Daoy (cell line): ENCODE measurements around the gene JAKMIP2. TPM values are rescaled to one million over a fixed set of nuclear protein-coding genes. Genes with fewer than 3 reads are reported as not detected.
A peak's percentile ranks its signal among the peaks of the same experiment; 100 is the strongest.
"Not testable (repeated sequence)": the region's sequence is repeated elsewhere in the genome, so short reads cannot be mapped to it uniquely, and the experiment has no call there.

ENCODE experiments used
- DNase-seq: peaks from one replicate; pipeline ENCODE4 v3.0.0-alpha.2; 2015; ENCODE audit warnings: low read depth
- total RNA-seq: library from RNA; depleted of rRNA; stranded (reverse); fragments of >200 nt; shearing (Covaris generic); gene quantifications from 2 replicates; pipeline ENCODE4 v1.2.3, GENCODE V29; 2014

JAKMIP2 gene
- total RNA-seq, 1 experiment from 2014 or later: 0.63 TPM

DNA sequence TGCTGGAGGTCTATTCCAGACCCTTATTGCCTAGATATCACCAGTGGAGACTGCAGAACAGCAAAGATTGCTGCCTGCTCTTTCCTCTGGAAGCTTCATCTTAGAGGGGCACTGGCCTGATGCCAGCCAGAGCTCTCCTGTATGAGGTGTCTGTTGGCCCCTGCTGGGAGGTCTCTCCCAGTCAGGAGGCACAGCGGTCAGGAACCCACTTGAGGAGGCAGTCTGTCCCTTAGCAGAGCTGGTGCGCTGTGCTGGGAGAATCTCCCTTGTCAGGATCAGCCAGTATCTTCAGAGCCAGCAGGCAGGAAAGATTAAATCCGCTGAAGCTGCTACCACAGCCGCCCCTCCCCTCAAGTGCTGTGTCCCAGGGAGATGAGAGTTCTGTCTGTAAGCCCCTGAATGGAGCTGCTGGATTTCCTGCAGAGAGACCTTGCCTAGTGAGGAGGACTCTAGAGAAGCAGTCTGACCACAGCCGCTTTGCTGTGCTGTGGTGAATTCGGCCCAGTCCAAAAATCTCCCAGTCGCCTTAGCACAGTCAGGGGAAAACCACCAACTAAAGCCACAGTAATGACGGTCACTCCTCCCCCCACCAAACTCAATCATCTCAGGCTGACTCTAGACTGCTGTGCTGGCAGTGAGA, 124.1 kb downstream of the JAKMIP2 start:
- peak; percentile 61 for DNase-seq

DNA sequence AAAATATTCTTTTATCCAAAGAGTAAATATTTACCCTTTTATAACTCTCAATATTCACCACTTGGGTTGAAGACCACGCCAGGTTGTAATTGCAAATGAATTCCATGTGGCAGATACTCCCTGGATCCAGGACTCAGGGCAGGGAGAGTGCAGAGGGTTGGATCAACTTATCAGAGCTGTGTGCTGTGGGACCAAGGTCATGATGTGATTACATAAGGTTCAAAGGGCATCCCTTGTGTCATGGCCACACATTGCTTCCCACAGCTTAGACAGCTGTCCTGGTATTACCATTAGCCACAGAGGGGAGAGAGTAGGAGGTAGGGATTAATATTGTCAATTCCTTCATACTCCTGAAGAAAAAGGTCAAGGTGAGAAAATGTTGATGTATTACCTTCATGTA, 133.9 kb downstream of the JAKMIP2 start:
- no peak for DNase-seq

DNA sequence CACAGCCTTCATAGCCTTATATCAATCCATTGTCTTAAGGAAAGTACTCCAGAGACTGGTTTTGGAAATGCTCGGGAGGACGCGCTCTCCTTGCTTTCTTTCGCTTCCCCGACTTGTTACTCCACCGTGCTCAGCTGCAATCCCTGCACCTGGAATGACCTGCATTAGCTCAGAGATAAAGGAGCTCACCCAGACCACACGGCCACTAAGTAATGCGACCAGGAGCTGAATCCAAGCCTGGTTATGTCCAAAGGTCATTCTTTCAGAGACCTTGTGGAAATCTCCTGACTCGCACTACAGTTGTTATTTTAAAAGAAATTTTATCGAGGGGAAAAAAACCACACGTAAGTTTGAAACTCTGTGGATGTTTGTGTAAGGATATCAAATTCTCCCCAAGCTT, 137.3 kb downstream of the JAKMIP2 start:
- no peak for DNase-seq

DNA sequence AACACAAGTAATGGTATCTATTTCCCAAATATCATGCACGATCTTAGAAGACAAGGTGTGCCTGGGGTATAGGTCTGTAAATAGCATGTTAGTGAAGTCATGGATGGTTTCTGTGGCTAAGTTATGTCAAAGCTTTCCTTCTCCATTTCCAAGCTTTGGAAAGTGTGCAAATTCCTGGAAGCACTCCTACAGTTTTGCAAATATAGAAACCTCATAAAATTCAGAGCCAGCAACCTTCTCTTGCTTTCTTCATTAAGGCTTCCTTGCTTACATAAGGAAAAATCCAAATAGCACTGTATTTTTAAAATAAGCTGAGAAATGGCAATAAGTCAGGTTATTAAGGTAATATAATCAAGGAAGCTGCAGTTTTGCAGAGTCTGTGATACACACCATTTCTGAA, 138.1 kb downstream of the JAKMIP2 start:
- DNase-seq: no peak

- no peak for DNase-seq
Measured at GRCh38 chr5:147643142-147643541, 139.4 kb downstream of the JAKMIP2 start.

DNA sequence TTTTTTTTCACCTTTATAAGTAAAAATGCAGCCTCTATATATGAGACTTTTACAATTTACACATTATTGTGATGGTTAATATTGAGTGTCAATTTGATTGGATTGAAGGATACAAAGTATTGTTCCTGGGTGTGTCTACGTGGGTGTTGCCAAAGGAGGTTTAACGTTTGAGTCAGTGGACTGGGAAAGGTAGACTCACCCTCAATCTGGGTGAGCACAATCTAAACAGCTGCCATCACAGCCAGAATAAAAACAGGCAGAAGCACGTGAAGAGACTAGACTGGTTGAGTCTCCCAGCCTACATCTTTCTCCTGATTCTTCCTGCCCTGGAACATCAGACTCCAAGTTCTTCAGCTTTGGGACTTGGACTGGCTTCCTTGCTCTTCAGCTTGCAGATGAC, 139.9 kb downstream of the JAKMIP2 start:
- no peak for DNase-seq

GRCh38 chr5:147639321-147639720, 143.2 kb downstream of the JAKMIP2 start:
- no peak for DNase-seq

DNA sequence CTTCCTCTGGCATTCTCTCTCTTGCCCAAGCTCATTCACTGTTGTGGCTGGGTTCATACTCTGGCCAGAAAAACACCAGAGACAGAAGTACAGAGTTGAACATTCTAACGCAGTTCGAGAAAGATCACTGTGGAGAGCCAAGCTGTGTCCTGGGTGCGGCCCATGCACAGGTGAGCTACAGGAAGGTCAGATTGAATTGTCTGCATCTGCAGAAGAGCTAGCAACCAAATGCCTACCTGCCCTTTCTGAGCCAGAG, 145.9 kb downstream of the JAKMIP2 start:
- no peak for DNase-seq

- no peak for DNase-seq
Measured at GRCh38 chr5:147635882-147636728, 146.4 kb downstream of the JAKMIP2 start.

DNA sequence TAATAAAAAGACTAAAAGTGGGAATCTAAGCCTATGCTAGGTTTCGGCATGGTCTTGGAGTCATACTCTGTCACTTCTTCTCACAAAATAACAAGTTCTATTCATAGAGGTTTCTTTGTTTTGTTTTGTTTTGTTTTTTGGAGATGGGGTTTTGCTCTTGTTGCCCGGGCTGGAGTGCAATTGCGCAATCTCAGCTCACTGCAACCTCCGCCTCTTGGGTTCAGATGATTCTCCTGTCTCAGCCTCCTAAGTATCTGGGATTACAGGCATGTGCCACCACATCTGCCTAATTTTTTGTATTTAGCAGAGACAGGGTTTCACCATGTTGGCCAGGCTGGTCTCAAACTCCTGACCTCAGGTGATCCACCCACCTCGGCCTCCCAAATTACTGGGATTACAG, 147.1 kb downstream of the JAKMIP2 start:
- DNase-seq: not testable (repeated sequence)

DNA sequence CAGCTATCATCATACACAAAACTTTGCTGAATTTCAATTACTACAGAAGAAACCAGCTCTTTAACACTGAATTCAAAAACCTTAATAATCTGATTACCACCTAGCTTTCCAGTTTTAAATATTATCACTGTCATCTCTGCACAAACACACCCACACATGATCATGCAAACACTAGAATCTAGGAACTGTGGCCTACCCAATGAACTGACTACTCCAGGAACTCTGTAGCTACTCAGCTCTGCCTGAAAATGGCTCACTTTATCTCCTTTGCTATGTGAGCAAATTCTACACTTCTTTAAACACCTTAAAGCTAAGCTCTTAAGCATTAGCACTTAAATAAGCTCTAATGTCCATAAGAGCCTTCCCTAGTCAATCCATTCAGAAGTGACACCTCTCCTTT, 149.4 kb downstream of the JAKMIP2 start:
- no peak for DNase-seq

GRCh38 chr5:147631428-147632003, 151.0 kb downstream of the JAKMIP2 start:
- DNase-seq: no peak

GRCh38 chr5:147629196-147629595, 153.3 kb downstream of the JAKMIP2 start:
- peak; percentile 51 for DNase-seq

- peak; percentile 81 for DNase-seq
Measured at GRCh38 chr5:147628058-147628895, 154.3 kb downstream of the JAKMIP2 start.

DNA sequence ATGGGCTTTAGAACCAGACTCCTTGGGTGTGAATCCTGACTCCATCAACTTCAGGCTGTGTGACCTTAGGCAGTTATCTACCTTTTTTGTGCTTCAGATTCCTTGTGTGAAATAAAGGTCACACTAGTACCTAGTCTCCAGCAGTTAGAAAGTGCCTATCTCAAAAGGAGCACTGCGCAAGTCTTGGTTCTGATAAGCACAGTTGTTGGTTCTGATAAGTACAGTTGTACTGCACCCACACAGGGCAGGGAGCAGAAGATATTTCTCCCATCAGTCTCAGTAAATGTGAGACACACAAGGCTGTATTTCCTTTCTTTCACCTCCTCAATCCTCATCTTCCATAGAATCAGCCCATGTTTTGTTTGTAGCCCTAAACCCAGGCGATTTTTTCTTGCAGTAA, 156.1 kb downstream of the JAKMIP2 start:
- DNase-seq: no peak

DNA sequence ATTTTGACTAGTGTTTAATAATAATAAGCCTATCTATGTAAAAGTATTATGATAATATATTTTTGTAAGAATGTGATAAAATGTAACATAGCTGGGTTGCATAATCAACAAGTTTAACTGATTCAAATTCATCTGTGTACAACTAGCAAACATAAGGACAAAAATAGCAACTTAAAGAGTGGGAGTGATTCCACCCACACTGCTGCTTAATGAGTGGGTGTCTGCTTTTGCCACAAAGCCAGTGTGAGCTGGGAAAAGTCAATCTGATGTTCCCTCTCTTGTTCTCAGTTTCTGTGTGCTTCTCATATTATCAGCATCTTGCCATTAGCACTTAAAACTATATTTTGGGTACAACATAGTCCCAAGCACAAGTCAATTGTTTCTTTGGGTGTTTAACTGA, 161.5 kb downstream of the JAKMIP2 start:
- no peak for DNase-seq

GRCh38 chr5:147619281-147619878, 163.1 kb downstream of the JAKMIP2 start:
- DNase-seq: no peak

DNA sequence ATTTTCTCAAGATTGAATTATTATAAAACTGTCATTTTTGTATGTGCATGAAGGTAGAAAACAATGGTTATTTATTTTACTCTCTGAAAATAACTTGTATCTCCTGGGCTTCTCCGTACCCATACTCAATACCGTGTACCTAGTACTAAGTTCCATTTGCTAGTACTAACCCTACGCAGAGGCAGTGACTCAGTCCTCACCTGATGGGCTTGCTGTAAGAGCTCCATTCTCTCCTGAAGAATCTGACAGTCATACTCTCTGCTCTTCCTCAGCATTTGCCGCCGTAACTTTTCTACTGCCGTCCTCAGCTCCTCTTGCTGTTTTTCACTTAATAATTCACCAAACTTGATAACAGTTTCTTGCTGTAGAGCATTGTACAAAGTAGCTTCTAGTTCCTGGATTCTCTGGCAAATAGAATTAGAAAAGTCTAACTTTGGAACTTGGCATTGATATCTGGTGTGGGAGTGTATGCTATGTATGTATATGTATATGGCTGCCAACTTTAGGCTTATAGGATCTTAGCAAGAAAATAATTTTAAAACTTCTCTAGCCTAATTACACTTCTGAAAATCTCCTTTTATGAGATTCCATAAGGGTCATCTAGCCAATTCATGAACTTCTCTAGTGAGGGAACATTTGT, 164.7 kb downstream of the JAKMIP2 start:
- no peak for DNase-seq

DNA sequence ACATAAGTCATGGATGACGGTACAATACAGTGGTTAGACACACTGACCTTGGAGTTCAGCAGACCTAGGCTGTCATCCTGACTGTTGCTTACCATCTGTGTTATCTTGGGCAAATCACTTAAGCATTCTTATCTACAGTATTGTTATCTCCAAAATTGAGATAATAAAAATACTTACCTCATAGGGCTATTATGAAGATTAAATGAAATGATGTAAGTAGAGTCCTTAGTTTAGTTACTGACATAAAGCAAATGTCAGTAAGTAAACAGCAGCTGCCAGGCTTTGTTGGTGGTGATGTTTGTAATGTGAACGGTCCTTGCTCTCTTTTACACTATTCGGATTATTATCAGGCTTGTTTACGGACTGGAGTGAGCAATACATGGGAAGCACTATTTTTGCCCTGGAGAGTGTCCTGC, 165.3 kb downstream of the JAKMIP2 start:
- DNase-seq: peak; percentile 22

GRCh38 chr5:147616421-147616820, 166.1 kb downstream of the JAKMIP2 start:
- no peak for DNase-seq

- DNase-seq: no peak
Measured at GRCh38 chr5:147613359-147613758, 169.2 kb downstream of the JAKMIP2 start.
